SK-N-SH (cell line): Measurements from ENCODE around the gene IMMT. TPM values are rescaled to one million over a fixed set of nuclear protein-coding genes. Genes with fewer than 3 reads are reported as not detected.

Source experiments
- CTCF ChIA-PET: fragments of 300-600, 350-600 bp; formaldehyde crosslinking; extraction: SDS; loops from one replicate; lab custom pipeline; 2021; lab: Yijun Ruan, JAX
- POLR2A ChIA-PET: fragments of 350-600 bp; sonication (Branson Sonifier 250); formaldehyde crosslinking; extraction: SDS; loops from one replicate; lab custom pipeline; 2020; ENCODE audit warnings: antibody characterized with exemption, inconsistent platforms; lab: Yijun Ruan, JAX
- DNase-seq: peaks from one replicate; pipeline ENCODE4 v3.0.0; 2012
- H2AFZ ChIP-seq: fragments of 200-600 bp; sonication (generic); 2 replicates; pipeline ENCODE4 v1.8.1; 2016; ENCODE audit warnings: antibody characterized with exemption, mild to moderate bottlenecking, low read depth
- H3F3A ChIP-seq: fragments of 200-600 bp; sonication (generic); replicated peaks from 2 replicates; pipeline ENCODE3; 2016; ENCODE audit warnings: antibody characterized with exemption, mild to moderate bottlenecking; ENCODE audit not compliant: insufficient read depth
- H3K27ac ChIP-seq, 2 experiments: fragments of 200-500 bp in 1 of 2; fragments of 200-600 bp in 1 of 2; sonication (Bioruptor generic) in 1 of 2; sonication (generic), shearing (Covaris generic) in 1 of 2; 2 replicates each; pipeline versions ENCODE4 v1.5.1 to v1.6.1; 2014 to 2016; ENCODE audit warnings: low read depth in 2 of 2, inconsistent platforms in 1 of 2, low read length in 1 of 2, mild to moderate bottlenecking in 1 of 2, mixed read lengths in 1 of 2
- H3K27me3 ChIP-seq: fragments of 200-600 bp; sonication (generic), shearing (Covaris generic); 2 replicates; pipeline ENCODE4 v1.6.1; 2016; ENCODE audit warnings: mixed run types; ENCODE audit not compliant: insufficient read depth
- H3K36me3 ChIP-seq, 2 experiments: fragments of 200-500 bp in 1 of 2; fragments of 200-600 bp in 1 of 2; sonication (Bioruptor generic) in 1 of 2; sonication (generic) in 1 of 2; replicated peaks in 1 of 2; 2 replicates each; pipeline versions ENCODE3 to v1.5.1; 2014 to 2016; ENCODE audit warnings: low read length in 1 of 2, mild to moderate bottlenecking in 1 of 2; ENCODE audit not compliant: insufficient read depth in 2 of 2, control insufficient read depth in 1 of 2
- H3K4me1 ChIP-seq, 2 experiments: fragments of 200-500 bp in 1 of 2; fragments of 200-600 bp in 1 of 2; sonication (Bioruptor generic) in 1 of 2; sonication (generic), shearing (Covaris generic) in 1 of 2; 2 replicates each; pipeline versions ENCODE4 v1.5.1 to v1.6.1; 2014 to 2016; ENCODE audit warnings: low read depth in 1 of 2, low read length in 1 of 2, mixed run types in 1 of 2; ENCODE audit not compliant: insufficient read depth in 2 of 2, control insufficient read depth in 1 of 2
- H3K4me2 ChIP-seq: fragments of 200-600 bp; sonication (generic), shearing (Covaris generic); 2 replicates; pipeline ENCODE4 v1.6.1; 2017; ENCODE audit warnings: mixed run types
- H3K4me3 ChIP-seq, 2 experiments: fragments of 200-500 bp in 1 of 2; fragments of 200-600 bp in 1 of 2; sonication (Bioruptor generic) in 1 of 2; sonication (generic), shearing (Covaris generic) in 1 of 2; 2 replicates each; pipeline versions ENCODE4 v1.5.1 to v1.8.1; 2014 to 2016; ENCODE audit warnings: low read depth in 2 of 2, inconsistent platforms in 1 of 2, low read length in 1 of 2, mild to moderate bottlenecking in 1 of 2, mixed read lengths in 1 of 2, moderate library complexity in 1 of 2
- H3K79me2 ChIP-seq: fragments of 200-600 bp; sonication (generic); 2 replicates; pipeline ENCODE4 v1.8.1; 2017; ENCODE audit warnings: mild to moderate bottlenecking; ENCODE audit not compliant: insufficient read depth
- H3K9ac ChIP-seq: fragments of 200-600 bp; sonication (generic); 2 replicates; pipeline ENCODE4 v1.6.1; 2017; ENCODE audit warnings: mixed run types
- H3K9me2 ChIP-seq: fragments of 200-600 bp; sonication (generic); 2 replicates; pipeline ENCODE4 v1.6.1; 2017; ENCODE audit warnings: mixed run types
- H3K9me3 ChIP-seq: fragments of 200-600 bp; sonication (generic); 2 replicates; pipeline ENCODE4 v1.6.1; 2017; ENCODE audit warnings: mixed run types, mild to moderate bottlenecking, moderate library complexity
- H4K20me1 ChIP-seq: fragments of 200-600 bp; sonication (generic); 2 replicates; pipeline ENCODE4 v1.6.1; 2017; ENCODE audit warnings: mild to moderate bottlenecking, mixed run types; ENCODE audit not compliant: insufficient read depth
- CHD2 ChIP-seq: fragments of 150-350 bp; IDR thresholded peaks from 2 replicates; pipeline ENCODE4 v1.6.1; 2018; ENCODE audit warnings: low read length; ENCODE audit not compliant: partially characterized antibody
- ELF1 ChIP-seq: IDR thresholded peaks from 2 replicates; pipeline ENCODE4 v1.4.0; 2012
- EP300 ChIP-seq, 2 experiments: IDR thresholded peaks; 2 replicates each; pipeline versions ENCODE4 v1.4.0 to v1.6.1; 2012; ENCODE audit warnings: borderline replicate concordance in 1 of 2, low read depth in 1 of 2, low read length in 1 of 2
- EZH2phosphoT487 ChIP-seq: fragments of 200-600 bp; sonication (generic); IDR thresholded peaks from 2 replicates; pipeline ENCODE4 v1.6.1; 2017; ENCODE audit warnings: low read depth, mixed run types, mild to moderate bottlenecking, antibody characterized with exemption, moderate library complexity, borderline replicate concordance
- FOSL2 ChIP-seq: IDR thresholded peaks from 2 replicates; pipeline ENCODE4 v1.4.0; 2012; ENCODE audit warnings: low read depth, mild to moderate bottlenecking, moderate library complexity, borderline replicate concordance
- FOXM1 ChIP-seq: IDR thresholded peaks from 2 replicates; pipeline ENCODE4 v1.4.0; 2012; ENCODE audit warnings: low read depth, mild to moderate bottlenecking
- MEF2A ChIP-seq: IDR thresholded peaks from 2 replicates; pipeline ENCODE4 v1.4.0; 2012; ENCODE audit warnings: low read depth, borderline replicate concordance
- MXI1 ChIP-seq: IDR thresholded peaks from 2 replicates; pipeline ENCODE4 v1.6.1; 2012; ENCODE audit warnings: mild to moderate bottlenecking, low read depth, low read length, improper control_type of control experiment
- NFIC ChIP-seq: IDR thresholded peaks from 2 replicates; pipeline ENCODE4 v1.4.0; 2012; ENCODE audit warnings: borderline replicate concordance
- NRF1 ChIP-seq: IDR thresholded peaks from 2 replicates; pipeline ENCODE4 v1.6.1; 2012; ENCODE audit warnings: low read depth, mild to moderate bottlenecking, low read length
- POLR2AphosphoS5 ChIP-seq: IDR thresholded peaks from 2 replicates; pipeline ENCODE4 v1.6.1; 2012; ENCODE audit warnings: low read depth, low read length
- RCOR1 ChIP-seq: fragments of 150-350 bp; IDR thresholded peaks from 2 replicates; pipeline ENCODE4 v1.6.1; 2017; ENCODE audit warnings: antibody characterized with exemption, low read length
- RFX5 ChIP-seq: IDR thresholded peaks from 2 replicates; pipeline ENCODE4 v1.6.1; 2012; ENCODE audit warnings: mild to moderate bottlenecking, improper control_type of control experiment, low read length
- SMC3 ChIP-seq: IDR thresholded peaks from 2 replicates; pipeline ENCODE4 v1.6.1; 2012; ENCODE audit warnings: low read depth, low read length, improper control_type of control experiment
- TEAD4 ChIP-seq: IDR thresholded peaks from 2 replicates; pipeline ENCODE4 v1.4.0; 2012; ENCODE audit warnings: mild to moderate bottlenecking, borderline replicate concordance; ENCODE audit not compliant: insufficient read depth
- WGBS: methylation state at CpG from one replicate; pipeline ENCODE4 v1.1.6; 2017; ENCODE audit warnings: low lambda C conversion rate; 5-methylcytosine and 5-hydroxymethylcytosine counted together
- polyA plus RNA-seq, 3 experiments: library from polyadenylated mRNA; depleted of rRNA; stranded (reverse); fragments of >200 nt; gene quantifications; 2 replicates each; pipeline ENCODE4 v1.2.3, GENCODE V29; 2012
- TF ChIP-seq, protein P1 (sequence below): IDR thresholded peaks from 2 replicates; pipeline ENCODE4 v1.4.0; 2012; ENCODE audit warnings: low read depth

IMMT gene
- polyA plus RNA-seq, 1 of the 3 experiments (the other 2 are of a cell fraction): 36.3 TPM

DNA sequence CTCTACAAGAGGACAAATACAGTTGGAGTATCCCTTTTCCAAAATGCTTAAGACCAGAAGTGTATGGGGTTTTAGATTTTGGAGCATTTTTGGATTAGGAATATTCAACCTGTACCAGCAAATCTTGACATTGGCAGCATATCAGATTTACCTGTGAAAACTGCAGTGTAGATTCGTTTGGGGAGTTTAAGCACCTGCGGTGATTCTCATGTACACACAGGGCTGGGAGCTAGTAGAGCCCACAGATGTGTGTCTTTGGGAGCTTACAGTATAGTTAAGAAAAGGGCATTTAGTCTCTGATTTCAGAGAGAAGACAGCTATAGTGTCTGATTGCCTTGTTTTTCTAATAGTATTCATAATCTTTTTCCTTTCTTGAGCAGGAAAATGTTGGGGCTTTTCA, 59.1 kb downstream of the IMMT start:
- H3K4me2 ChIP-seq: no peak overlapping the region
- H3K9me3 ChIP-seq: no peaks in the 10 kb centered on the region
- H4K20me1 ChIP-seq: no peaks in the 10 kb centered on the region
- POLR2A ChIA-PET: no interaction called here
- no peak overlapping the region for H3K4me3 ChIP-seq
- no peak overlapping the region for H3K27ac ChIP-seq
- peaks cover 11% of the 10 kb centered on the region for H3F3A ChIP-seq
- H3K9me2 ChIP-seq: no peaks in the 10 kb centered on the region
- no peak overlapping the region for H3K9ac ChIP-seq
- no peak for DNase-seq
- no peaks in the 10 kb centered on the region for H3K27me3 ChIP-seq
- peaks cover 90 to 92% of the 10 kb centered on the region in 2 experiments for H3K36me3 ChIP-seq
- no peak for TF ChIP-seq MEF2A
- TF ChIP-seq MXI1: no peak
- TF ChIP-seq TEAD4: no peak
- TF ChIP-seq EP300 (IDR thresholded peaks at IDR 0.05; ENCODE audit: borderline replicate concordance in 1 of 2, low read depth in 1 of 2, low read length in 1 of 2): no peak
- no peak for TF ChIP-seq CHD2
- no peak for TF ChIP-seq RFX5
- no peak for TF ChIP-seq POLR2AphosphoS5
- TF ChIP-seq SMC3: no peak
- no peak for TF ChIP-seq FOXM1
- TF ChIP-seq NRF1: no peak
- TF ChIP-seq NFIC: no peak
- CTCF ChIA-PET: interaction anchor here (1.3 kb wide), 1 partner anchor 57 kb away, joined by 3 read pairs; no protein-coding TSS in a partner anchor
- 100% methylated on average over 2 of the region's 2 CpGs for WGBS
- H2AFZ ChIP-seq: no peak overlapping the region
- H3K79me2 ChIP-seq: no peaks in the 10 kb centered on the region
- no peaks in the 10 kb centered on the region for H3K4me1 ChIP-seq

DNA sequence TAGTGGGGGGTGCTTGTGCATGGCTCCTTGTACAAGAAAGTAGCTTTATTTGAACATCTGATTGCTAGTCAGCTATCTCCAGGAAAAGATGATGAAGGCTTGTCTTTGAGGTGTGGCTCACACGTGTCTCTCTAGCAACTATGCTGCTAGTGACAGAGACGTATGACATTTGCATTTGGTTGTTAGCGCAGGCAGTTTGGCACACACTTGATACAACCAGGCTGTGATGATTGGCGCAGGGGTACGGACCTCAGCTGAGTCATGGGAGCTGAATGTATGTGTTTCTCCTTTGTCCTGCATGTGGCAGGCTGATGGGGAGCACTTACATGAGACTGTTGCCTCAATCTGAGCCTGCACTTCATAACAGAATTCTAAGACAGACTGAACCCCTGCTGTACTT, 59.6 kb downstream of the IMMT start:
- H3K27me3 ChIP-seq: no peaks in the 10 kb centered on the region
- no peak overlapping the region for H3K9ac ChIP-seq
- H3K4me3 ChIP-seq: no peak overlapping the region
- H3K9me3 ChIP-seq: no peaks in the 10 kb centered on the region
- H2AFZ ChIP-seq: no peak overlapping the region
- H3K9me2 ChIP-seq: no peaks in the 10 kb centered on the region
- H3K79me2 ChIP-seq: no peaks in the 10 kb centered on the region
- H3K36me3 ChIP-seq: peaks cover 92 to 93% of the 10 kb centered on the region in 2 experiments
- ChIA-PET POLR2A (no interaction called here), CTCF (interaction anchor here (2.3 kb wide), 1 partner anchor 308 kb away, joined by 6 read pairs; no protein-coding TSS in a partner anchor)
- no peaks in the 10 kb centered on the region for H3K4me1 ChIP-seq
- no peak overlapping the region for H3K4me2 ChIP-seq
- TF ChIP-seq NRF1 (no peak), ELF1 (no peak), RCOR1 (no peak), FOSL2 (no peak), EZH2phosphoT487 (no peak)
- TF ChIP-seq, protein P1, sequence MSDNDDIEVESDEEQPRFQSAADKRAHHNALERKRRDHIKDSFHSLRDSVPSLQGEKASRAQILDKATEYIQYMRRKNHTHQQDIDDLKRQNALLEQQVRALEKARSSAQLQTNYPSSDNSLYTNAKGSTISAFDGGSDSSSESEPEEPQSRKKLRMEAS: no peak
- peaks cover 11% of the 10 kb centered on the region for H3F3A ChIP-seq
- no peaks in the 10 kb centered on the region for H4K20me1 ChIP-seq
- DNase-seq: no peak
- 98% methylated on average over 5 of the region's 5 CpGs for WGBS
- H3K27ac ChIP-seq: no peak overlapping the region
